NB4 (cell line): Measurements from ENCODE around the gene NPIPB2.
"Not testable (repeated sequence)": the region's sequence is repeated elsewhere in the genome, so short reads cannot be mapped to it uniquely, and the experiment has no call there.

Experiments used
- DNase-seq: peaks from one replicate; pipeline ENCODE4 v3.0.0; 2010; ENCODE audit warnings: low read depth
- H3K4me3 ChIP-seq: one replicate; pipeline ENCODE4 v1.5.1; 2011; ENCODE audit warnings: mild to moderate bottlenecking, low read depth, low read length, moderate library complexity
- MAX ChIP-seq: IDR thresholded peaks from 2 replicates; pipeline ENCODE4 v1.6.1; 2011; ENCODE audit warnings: low read depth, low read length
- MYC ChIP-seq: IDR thresholded peaks from 2 replicates; pipeline ENCODE4 v1.6.1; 2011; ENCODE audit warnings: low read depth, low read length
- POLR2A ChIP-seq: IDR thresholded peaks from 2 replicates; pipeline ENCODE4 v1.6.1; 2011; ENCODE audit warnings: mild to moderate bottlenecking; ENCODE audit not compliant: insufficient read length; ENCODE audit errors: extremely low read depth
- TF ChIP-seq, protein P1 (sequence below): IDR thresholded peaks from one replicate; pipeline ENCODE4 v1.5.1; 2012; ENCODE audit warnings: low read depth, low read length

The NPIPB2 gene

DNA sequence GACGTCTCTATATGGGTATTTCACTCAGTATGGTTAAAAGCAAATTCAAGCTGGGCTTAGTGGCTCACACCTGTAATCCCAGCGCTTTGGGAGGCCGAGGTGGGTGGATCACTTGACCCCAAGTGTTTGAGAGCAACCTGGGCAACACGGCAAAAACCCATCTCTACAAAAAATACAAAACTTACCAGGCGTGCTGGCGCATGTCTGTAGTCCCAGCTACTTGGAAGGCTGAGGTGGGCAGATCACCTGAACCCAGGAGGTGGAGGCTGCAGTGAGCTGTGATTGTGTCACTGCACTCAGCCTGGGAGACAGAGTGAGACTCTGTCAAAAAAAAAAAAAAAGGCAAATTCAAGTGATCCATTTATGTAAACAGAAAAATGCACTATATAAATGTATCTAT lies 21.9 kb upstream of the NPIPB2 start:
- H3K4me3 ChIP-seq: no peak overlapping the region
- DNase-seq: no peak
- TF ChIP-seq, protein P1, sequence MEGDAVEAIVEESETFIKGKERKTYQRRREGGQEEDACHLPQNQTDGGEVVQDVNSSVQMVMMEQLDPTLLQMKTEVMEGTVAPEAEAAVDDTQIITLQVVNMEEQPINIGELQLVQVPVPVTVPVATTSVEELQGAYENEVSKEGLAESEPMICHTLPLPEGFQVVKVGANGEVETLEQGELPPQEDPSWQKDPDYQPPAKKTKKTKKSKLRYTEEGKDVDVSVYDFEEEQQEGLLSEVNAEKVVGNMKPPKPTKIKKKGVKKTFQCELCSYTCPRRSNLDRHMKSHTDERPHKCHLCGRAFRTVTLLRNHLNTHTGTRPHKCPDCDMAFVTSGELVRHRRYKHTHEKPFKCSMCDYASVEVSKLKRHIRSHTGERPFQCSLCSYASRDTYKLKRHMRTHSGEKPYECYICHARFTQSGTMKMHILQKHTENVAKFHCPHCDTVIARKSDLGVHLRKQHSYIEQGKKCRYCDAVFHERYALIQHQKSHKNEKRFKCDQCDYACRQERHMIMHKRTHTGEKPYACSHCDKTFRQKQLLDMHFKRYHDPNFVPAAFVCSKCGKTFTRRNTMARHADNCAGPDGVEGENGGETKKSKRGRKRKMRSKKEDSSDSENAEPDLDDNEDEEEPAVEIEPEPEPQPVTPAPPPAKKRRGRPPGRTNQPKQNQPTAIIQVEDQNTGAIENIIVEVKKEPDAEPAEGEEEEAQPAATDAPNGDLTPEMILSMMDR: no peak
- TF ChIP-seq MAX (no peak), POLR2A (no peak), MYC (no peak)

GRCh38 chr16:11962978-11963377 lies 21.1 kb upstream of the NPIPB2 start:
- not testable (repeated sequence) for H3K4me3 ChIP-seq, DNase-seq

- not testable (repeated sequence) for H3K4me3 ChIP-seq, DNase-seq
Measured at GRCh38 chr16:11962457-11962856, 20.6 kb upstream of the NPIPB2 start.

- H3K4me3 ChIP-seq: no peak overlapping the region
- DNase-seq: no peak
Measured at GRCh38 chr16:11957591-11958395, 15.9 kb upstream of the NPIPB2 start.

GRCh38 chr16:11956558-11956957 lies 14.7 kb upstream of the NPIPB2 start:
- H3K4me3 ChIP-seq: no peak overlapping the region
- DNase-seq: no peak
- TF ChIP-seq POLR2A (no peak), MYC (no peak), MAX (no peak)
- TF ChIP-seq, protein P1: no peak

More at GRCh38 chr16:11957591-11958395, 15.9 kb upstream of the NPIPB2 start:
- TF ChIP-seq MYC: no peak
- TF ChIP-seq, protein P1: no peak
- no peak for TF ChIP-seq MAX
- TF ChIP-seq POLR2A: no peak

DNA sequence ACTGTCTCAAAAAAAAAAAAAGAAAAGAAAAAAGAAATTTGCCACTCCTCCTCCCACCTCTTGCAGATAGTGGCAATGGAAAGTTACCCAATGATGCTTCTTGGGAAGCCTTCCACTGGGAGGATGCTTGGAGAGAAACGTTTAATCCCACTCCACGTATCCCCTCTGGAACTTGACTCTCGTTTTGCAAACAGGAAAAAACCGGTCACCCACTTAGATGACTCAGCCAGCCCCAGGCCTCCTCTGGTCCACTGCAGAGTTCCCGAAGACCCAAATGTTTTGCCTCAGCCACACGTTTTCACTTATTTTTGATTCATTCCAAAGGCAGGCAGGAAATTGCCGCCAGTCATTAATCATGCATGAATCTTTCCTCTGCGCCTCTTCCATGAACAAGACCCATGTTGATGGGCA lies 13.9 kb upstream of the NPIPB2 start:
- no peak for DNase-seq
- no peak for TF ChIP-seq MYC
- no peak for TF ChIP-seq POLR2A
- no peak for TF ChIP-seq MAX
- TF ChIP-seq, protein P1: no peak
- H3K4me3 ChIP-seq: no peak overlapping the region

DNA sequence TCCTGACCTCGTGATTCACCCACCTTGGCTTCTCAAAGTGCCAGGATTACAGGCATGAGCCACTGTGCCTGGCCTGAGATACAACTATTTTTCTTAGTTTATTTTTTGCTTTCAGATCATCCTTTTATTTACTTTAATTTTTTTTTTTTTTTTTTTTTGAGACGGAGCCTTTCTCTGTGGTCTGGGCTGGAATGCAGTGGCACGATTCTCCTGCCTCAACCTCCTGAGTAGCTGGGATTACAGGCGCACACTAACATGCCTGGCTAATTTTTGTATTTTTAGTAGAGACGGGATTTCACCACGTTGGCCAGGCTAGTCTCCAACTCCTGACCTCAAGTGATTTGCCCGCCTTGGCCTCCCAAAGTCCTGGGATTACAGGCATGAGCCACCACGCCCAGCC lies 11.7 kb upstream of the NPIPB2 start:
- DNase-seq: not testable (repeated sequence)

More for the DNA sequence above, 11.7 kb upstream of the NPIPB2 start:
- H3K4me3 ChIP-seq: not testable (repeated sequence)
